HepG2 (cell line): Measurements from ENCODE around the gene NEDD4L. TPM values are rescaled to one million over a fixed set of nuclear protein-coding genes. Genes with fewer than 3 reads are reported as not detected.

Experiments used
- AKAP8 ChIP-seq: sonication (generic); formaldehyde crosslinking; IDR thresholded peaks from 2 replicates; pipeline ENCODE4 v1.5.1; 2020; ENCODE audit warnings: mild to moderate bottlenecking, missing genetic modification reagents
- GABPA ChIP-seq, 2 experiments: IDR thresholded peaks; 2 replicates each; pipeline ENCODE4 v1.6.1; 2011 to 2016; ENCODE audit warnings: low read depth in 2 of 2, low read length in 1 of 2, missing biosample characterization in 1 of 2, missing genetic modification characterization in 1 of 2
- MXD1 ChIP-seq: sonication (generic); formaldehyde crosslinking; IDR thresholded peaks from 2 replicates; pipeline ENCODE4 v1.4.0; 2020; ENCODE audit warnings: mild to moderate bottlenecking, missing genetic modification reagents
- NRL ChIP-seq: sonication (generic); formaldehyde crosslinking; IDR thresholded peaks from 2 replicates; pipeline ENCODE4 v1.5.0; 2020; ENCODE audit warnings: missing genetic modification reagents, mild to moderate bottlenecking, moderate library complexity, borderline replicate concordance
- PHF20 ChIP-seq: sonication (generic); formaldehyde crosslinking; IDR thresholded peaks from 2 replicates; pipeline ENCODE4 v1.5.0; 2020; ENCODE audit warnings: mild to moderate bottlenecking, missing genetic modification reagents
- SMAD9 ChIP-seq: sonication (generic); formaldehyde crosslinking; IDR thresholded peaks from 2 replicates; pipeline ENCODE4 v1.5.1; 2020; ENCODE audit warnings: mild to moderate bottlenecking, missing genetic modification reagents
- SUZ12 ChIP-seq: fragments of 150-350 bp; IDR thresholded peaks from 2 replicates; pipeline ENCODE4 v1.6.1; 2014; ENCODE audit warnings: low read depth, low read length
- TCF12 ChIP-seq, 2 experiments: fragments of 450-650 bp in 1 of 2; sonication (generic) in 1 of 2; formaldehyde crosslinking in 1 of 2; IDR thresholded peaks; 2 replicates each; pipeline versions ENCODE4 v1.6.1 to v1.8.0; 2017 to 2022; ENCODE audit warnings: antibody characterized with exemption in 1 of 2, mild to moderate bottlenecking in 1 of 2, missing genetic modification reagents in 1 of 2, moderate library complexity in 1 of 2
- ZIK1 ChIP-seq: sonication (generic); formaldehyde crosslinking; IDR thresholded peaks from 2 replicates; pipeline ENCODE4 v1.5.0; 2020; ENCODE audit warnings: mild to moderate bottlenecking, low read depth, missing genetic modification reagents, borderline replicate concordance
- ZNF691 ChIP-seq: sonication (generic); formaldehyde crosslinking; IDR thresholded peaks from 2 replicates; pipeline ENCODE4 v1.4.0; 2020; ENCODE audit warnings: missing genetic modification reagents, low read depth, mild to moderate bottlenecking, borderline replicate concordance
- ZNF749 ChIP-seq: sonication (generic); formaldehyde crosslinking; IDR thresholded peaks from 2 replicates; pipeline ENCODE4 v1.8.0; 2022; ENCODE audit warnings: mild to moderate bottlenecking, missing genetic modification reagents, moderate library complexity, borderline replicate concordance
- polyA plus RNA-seq, 8 experiments: library from polyadenylated mRNA; depleted of rRNA in 3 of 8; stranded (reverse) in 7 of 8; unstranded in 1 of 8; fragments of >200 nt; fragmentation: Illumina TruSeq in 4 of 8; extraction: Trizol in 4 of 8; gene quantifications; 2 replicates each; pipeline versions ENCODE4 v1.2.1 to v1.2.3, GENCODE V29; 2011 to 2016; ENCODE audit warnings: low read depth in 4 of 8, missing spikeins in 1 of 8, mixed read lengths in 1 of 8; ENCODE audit not compliant: insufficient read depth in 1 of 8
- total RNA-seq, 5 experiments: library from RNA; depleted of rRNA; stranded (reverse); fragments of >200 nt; fragmentation: Illumina TruSeq; extraction: Trizol; gene quantifications; 2 replicates each; pipeline ENCODE4 v1.2.3, GENCODE V29; 2016; ENCODE audit warnings: low read depth in 1 of 5
- TF ChIP-seq, protein P1 (sequence below): sonication (generic); formaldehyde crosslinking; IDR thresholded peaks from 2 replicates; pipeline ENCODE4 v1.8.1; 2022; ENCODE audit warnings: low read depth, mild to moderate bottlenecking, missing genetic modification reagents
- TF ChIP-seq, protein P2 (sequence below): sonication (generic); formaldehyde crosslinking; IDR thresholded peaks from 2 replicates; pipeline ENCODE4 v1.5.0; 2020; ENCODE audit warnings: mild to moderate bottlenecking, missing genetic modification reagents, moderate library complexity

Gene NEDD4L
- total and polyA plus RNA-seq, 2 of the 13 experiments (the other 11 are each of a cell fraction or from before 2014, with no cell fraction given): 168 to 390 TPM

DNA sequence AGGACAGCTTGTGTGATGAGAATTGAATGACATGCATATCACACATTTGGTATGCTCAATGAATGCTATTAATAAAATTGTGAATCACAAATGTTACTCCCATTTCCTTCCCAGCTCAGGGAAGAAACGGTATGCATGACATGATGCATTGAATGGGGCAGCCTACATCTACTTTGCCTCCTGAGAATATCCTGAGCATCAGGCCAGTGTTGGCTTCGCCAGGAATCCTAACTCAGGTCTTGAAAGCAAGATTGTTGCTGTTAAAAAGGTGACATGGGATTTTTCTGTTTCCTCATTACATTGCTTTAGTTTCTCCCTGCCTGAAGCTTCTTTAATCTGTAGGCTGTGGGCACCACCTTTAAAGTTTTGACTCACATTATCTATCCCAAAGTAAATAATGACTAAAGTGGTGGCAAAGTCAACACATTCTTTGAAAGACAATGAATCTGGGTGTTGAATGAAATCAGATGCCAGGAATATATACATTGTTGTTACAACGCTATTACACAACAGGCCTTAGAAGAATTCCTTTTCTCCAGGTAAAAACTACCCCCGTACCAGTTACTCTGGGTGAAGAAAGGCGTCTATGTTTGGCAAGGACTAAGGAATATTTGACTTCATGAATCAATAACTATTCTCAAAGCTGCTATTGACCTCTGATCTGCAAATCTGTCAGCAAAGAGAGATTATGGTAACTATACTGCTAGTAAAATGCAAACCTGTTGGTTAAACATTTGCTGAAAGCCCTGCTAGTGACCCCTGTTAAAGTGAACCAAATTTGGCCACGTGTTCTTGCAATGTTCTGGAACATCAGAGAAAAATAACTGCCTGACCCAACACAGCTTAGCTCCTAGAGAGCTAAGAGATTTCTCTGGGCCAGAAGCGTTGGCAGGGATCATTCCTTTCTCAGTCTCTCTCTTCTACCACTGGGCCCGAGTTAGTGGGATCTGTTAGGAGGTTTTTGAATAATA, 30.5 kb upstream of the NEDD4L start (continued):
- TF ChIP-seq, protein P1, sequence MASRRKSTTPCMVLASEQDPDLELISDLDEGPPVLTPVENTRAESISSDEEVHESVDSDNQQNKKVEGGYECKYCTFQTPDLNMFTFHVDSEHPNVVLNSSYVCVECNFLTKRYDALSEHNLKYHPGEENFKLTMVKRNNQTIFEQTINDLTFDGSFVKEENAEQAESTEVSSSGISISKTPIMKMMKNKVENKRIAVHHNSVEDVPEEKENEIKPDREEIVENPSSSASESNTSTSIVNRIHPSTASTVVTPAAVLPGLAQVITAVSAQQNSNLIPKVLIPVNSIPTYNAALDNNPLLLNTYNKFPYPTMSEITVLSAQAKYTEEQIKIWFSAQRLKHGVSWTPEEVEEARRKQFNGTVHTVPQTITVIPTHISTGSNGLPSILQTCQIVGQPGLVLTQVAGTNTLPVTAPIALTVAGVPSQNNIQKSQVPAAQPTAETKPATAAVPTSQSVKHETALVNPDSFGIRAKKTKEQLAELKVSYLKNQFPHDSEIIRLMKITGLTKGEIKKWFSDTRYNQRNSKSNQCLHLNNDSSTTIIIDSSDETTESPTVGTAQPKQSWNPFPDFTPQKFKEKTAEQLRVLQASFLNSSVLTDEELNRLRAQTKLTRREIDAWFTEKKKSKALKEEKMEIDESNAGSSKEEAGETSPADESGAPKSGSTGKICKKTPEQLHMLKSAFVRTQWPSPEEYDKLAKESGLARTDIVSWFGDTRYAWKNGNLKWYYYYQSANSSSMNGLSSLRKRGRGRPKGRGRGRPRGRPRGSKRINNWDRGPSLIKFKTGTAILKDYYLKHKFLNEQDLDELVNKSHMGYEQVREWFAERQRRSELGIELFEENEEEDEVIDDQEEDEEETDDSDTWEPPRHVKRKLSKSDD (CRISPR knock-in tag): peak; percentile 72; the same call in 1 of the 2 replicates
- TF ChIP-seq, protein P2, sequence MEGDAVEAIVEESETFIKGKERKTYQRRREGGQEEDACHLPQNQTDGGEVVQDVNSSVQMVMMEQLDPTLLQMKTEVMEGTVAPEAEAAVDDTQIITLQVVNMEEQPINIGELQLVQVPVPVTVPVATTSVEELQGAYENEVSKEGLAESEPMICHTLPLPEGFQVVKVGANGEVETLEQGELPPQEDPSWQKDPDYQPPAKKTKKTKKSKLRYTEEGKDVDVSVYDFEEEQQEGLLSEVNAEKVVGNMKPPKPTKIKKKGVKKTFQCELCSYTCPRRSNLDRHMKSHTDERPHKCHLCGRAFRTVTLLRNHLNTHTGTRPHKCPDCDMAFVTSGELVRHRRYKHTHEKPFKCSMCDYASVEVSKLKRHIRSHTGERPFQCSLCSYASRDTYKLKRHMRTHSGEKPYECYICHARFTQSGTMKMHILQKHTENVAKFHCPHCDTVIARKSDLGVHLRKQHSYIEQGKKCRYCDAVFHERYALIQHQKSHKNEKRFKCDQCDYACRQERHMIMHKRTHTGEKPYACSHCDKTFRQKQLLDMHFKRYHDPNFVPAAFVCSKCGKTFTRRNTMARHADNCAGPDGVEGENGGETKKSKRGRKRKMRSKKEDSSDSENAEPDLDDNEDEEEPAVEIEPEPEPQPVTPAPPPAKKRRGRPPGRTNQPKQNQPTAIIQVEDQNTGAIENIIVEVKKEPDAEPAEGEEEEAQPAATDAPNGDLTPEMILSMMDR (CRISPR knock-in tag): no peak
- no peak for TF ChIP-seq PHF20 (CRISPR knock-in tag)
- TF ChIP-seq ZNF749 (CRISPR knock-in tag): no peak
- TF ChIP-seq SUZ12: no peak
- TF ChIP-seq NRL (CRISPR knock-in tag): no peak
- TF ChIP-seq ZNF691 (CRISPR knock-in tag): 0 out of 2 replicates have a peak, but pooled peaks have one; percentile 55
- TF ChIP-seq ZIK1 (CRISPR knock-in tag): no peak
- no peak for TF ChIP-seq SMAD9
- TF ChIP-seq TCF12 (IDR thresholded peaks at IDR 0.05): no peak
- no peak; the same call in 1 of the 2 replicates for TF ChIP-seq TCF12 (CRISPR knock-in tag; IDR thresholded peaks at IDR 0.05)
- no peak; the same call in 1 of the 2 replicates for TF ChIP-seq AKAP8 (CRISPR knock-in tag)
- TF ChIP-seq MXD1 (CRISPR knock-in tag): no peak
- no peak for TF ChIP-seq GABPA (IDR thresholded peaks at IDR 0.05; ENCODE audit: low read depth, low read length)
- no peak for TF ChIP-seq GABPA (CRISPR knock-in tag; IDR thresholded peaks at IDR 0.05; ENCODE audit: low read depth)
